HUES6 (cell line): ENCODE results near the gene EEIG1.

Experiments
- H3K27ac ChIP-seq: 2 replicates; pipeline ENCODE4 v1.7.0; 2013; ENCODE audit warnings: low read depth, mild to moderate bottlenecking, low read length, inconsistent platforms
- H3K27me3 ChIP-seq: 2 replicates; pipeline ENCODE4 v1.6.1; 2013; ENCODE audit warnings: low read length; ENCODE audit not compliant: control insufficient read depth, insufficient read depth
- H3K36me3 ChIP-seq: 2 replicates; pipeline ENCODE4 v1.6.1; 2013; ENCODE audit warnings: low read length; ENCODE audit not compliant: control insufficient read depth, insufficient read depth
- H3K4me1 ChIP-seq: 2 replicates; pipeline ENCODE4 v1.6.1; 2013; ENCODE audit warnings: low read length; ENCODE audit not compliant: control insufficient read depth, insufficient read depth
- H3K4me3 ChIP-seq: 2 replicates; pipeline ENCODE4 v1.5.1; 2013; ENCODE audit warnings: low read depth, low read length
- H3K9ac ChIP-seq: one replicate; pipeline ENCODE4 v1.6.1; 2013; ENCODE audit warnings: mild to moderate bottlenecking, low read length
- H3K9me3 ChIP-seq: 2 replicates; pipeline ENCODE4 v1.6.1; 2013; ENCODE audit warnings: low read depth, low read length; ENCODE audit not compliant: control insufficient read depth, insufficient read depth

EEIG1 gene

DNA sequence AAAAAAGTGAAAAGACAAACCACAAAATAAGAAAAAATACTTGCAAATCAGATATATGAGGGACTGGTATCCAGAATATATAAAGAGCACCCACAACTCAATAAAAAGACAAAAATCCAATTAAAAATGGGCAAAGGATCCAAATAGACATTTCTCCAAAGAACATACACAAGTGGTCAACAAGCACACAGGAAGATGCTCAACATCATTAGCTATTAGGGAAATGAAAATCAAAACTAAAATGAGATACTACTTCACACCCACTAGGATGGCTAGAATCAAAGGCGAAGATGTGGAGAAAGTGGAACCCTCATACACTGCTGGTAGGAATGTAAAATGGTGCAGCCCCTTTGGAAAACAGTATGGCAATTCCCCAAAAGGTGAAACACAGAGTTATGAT is 22.1 kb downstream of the EEIG1 start:
- Histone ChIP-seq H3K9ac (no peak overlapping the region), H3K36me3 (no peaks in the 10 kb centered on the region), H3K9me3 (no peaks in the 10 kb centered on the region), H3K4me3 (no peak overlapping the region), H3K27ac (no peak overlapping the region), H3K4me1 (peaks cover 33% of the 10 kb centered on the region), H3K27me3 (no peaks in the 10 kb centered on the region)

DNA sequence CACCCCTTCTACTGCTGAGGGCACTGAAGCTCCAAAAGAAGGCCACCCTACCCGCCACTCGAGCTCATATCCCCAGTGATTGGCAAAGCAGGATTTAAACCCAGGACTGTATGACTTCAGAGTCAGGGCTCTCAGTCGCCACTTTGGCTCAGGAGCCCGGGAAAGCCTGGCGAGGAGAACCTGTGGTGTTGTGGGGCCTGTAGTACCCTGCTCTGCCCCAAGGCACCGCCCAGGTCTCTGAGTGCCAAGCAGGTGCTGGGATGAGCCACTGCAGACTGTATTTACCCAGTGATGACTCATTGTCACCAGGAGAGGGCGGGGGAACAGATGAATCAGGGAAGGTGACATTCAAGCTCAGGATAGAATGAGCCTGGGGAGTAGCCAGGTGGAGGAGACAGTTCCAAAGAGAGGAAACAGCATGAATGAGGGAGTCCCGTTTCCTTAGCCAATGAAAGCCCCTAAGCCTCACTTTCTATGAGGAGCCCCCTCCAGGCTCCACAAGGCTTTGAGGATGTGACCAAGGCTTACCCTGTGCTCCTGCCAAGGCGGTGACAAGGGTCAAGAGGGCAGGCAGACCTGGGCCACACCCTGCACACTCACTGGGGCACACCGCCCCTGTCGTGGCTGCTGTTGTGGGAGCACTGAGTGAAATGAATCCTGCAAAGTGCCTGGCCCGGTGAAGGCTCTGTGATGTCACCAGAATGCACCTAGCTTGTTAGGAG is 25.3 kb downstream of the EEIG1 start:
- Histone ChIP-seq H3K4me3 (no peak overlapping the region), H3K27me3 (no peaks in the 10 kb centered on the region), H3K4me1 (peaks cover 17% of the 10 kb centered on the region), H3K27ac (no peak overlapping the region), H3K9me3 (no peaks in the 10 kb centered on the region), H3K9ac (no peak overlapping the region), H3K36me3 (no peaks in the 10 kb centered on the region)

- Histone ChIP-seq H3K4me1 (peaks cover 13% of the 10 kb centered on the region), H3K4me3 (no peak overlapping the region), H3K27ac (no peak overlapping the region), H3K36me3 (no peaks in the 10 kb centered on the region), H3K9me3 (no peaks in the 10 kb centered on the region), H3K9ac (no peak overlapping the region), H3K27me3 (no peaks in the 10 kb centered on the region)
Measured at GRCh38 chr9:127954831-127955293, 25.9 kb downstream of the EEIG1 start.

DNA sequence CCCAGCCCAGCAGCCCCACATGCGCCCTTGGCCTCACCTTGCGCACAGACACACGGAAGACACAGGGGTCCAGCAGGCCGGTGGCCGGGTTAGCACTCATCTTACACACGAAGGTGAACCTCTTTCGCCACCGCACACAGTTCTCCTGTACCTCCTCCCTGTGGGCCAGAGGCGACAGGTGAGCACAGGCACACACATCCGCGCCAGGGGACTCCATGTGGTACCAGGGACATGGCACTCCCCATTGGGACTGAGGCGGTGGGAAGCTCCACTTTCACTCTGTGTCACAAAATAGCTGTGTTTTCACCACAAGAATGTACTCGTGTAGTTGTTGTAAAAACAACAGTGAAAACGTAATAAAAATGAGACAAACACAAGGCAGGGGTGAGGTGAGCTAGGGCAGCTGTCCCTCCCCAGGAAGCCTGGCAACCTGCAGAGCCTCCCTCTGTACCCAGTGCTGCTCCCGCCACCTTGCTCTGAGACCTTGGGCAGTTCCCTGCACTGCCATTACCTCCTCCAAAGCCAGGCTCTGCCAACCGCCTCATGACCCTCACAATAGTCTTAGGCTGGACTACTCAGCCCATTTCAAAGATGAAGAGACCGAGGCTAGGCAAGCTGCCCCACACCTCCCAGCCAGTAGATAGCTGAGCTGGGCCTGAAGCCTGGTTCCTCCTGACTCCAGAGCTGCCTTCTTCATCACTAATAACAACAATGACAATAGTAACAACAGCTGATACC is 26.9 kb downstream of the EEIG1 start:
- Histone ChIP-seq H3K36me3 (no peaks in the 10 kb centered on the region), H3K4me3 (no peak overlapping the region), H3K4me1 (peaks cover 13% of the 10 kb centered on the region), H3K9me3 (no peaks in the 10 kb centered on the region), H3K9ac (peak overlapping the region; percentile 25), H3K27me3 (no peaks in the 10 kb centered on the region), H3K27ac (no peak overlapping the region)

DNA sequence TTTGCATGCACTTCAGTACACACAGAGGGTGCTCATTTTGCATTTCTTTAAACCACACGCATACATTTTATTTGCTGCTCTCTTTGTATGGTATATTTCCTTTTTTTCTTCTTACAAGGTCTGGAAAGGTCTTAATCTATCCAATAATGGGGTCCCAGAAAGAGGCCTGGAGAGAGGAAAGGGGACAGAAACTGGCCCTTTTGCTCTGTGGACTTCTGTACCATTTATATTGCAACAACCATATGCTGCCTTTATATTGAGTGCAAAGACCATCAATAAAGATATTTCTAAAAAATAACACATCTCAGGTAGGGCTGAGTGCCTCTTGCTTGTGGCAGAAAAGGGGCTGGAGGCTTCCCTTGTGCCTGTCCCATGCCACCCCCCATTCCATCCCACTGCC is 27.6 kb downstream of the EEIG1 start:
- H3K9ac ChIP-seq, result no peak overlapping the region
- no peaks in the 10 kb centered on the region for H3K27me3 ChIP-seq
- H3K9me3 ChIP-seq, result no peaks in the 10 kb centered on the region
- H3K36me3 ChIP-seq, result peaks cover 7% of the 10 kb centered on the region
- H3K4me3 ChIP-seq, result no peak overlapping the region
- no peak overlapping the region for H3K27ac ChIP-seq
- peaks cover 13% of the 10 kb centered on the region for H3K4me1 ChIP-seq

GRCh38 chr9:127950513-127951289 is 30.1 kb downstream of the EEIG1 start:
- Histone ChIP-seq H3K9me3 (no peaks in the 10 kb centered on the region), H3K27me3 (no peaks in the 10 kb centered on the region), H3K9ac (no peak overlapping the region), H3K4me3 (no peak overlapping the region), H3K4me1 (peaks cover 9% of the 10 kb centered on the region), H3K36me3 (peaks cover 13% of the 10 kb centered on the region), H3K27ac (no peak overlapping the region)

- H3K4me3 ChIP-seq, result no peak overlapping the region
- no peak overlapping the region for H3K9ac ChIP-seq
- no peak overlapping the region for H3K27ac ChIP-seq
- peaks cover 20% of the 10 kb centered on the region for H3K36me3 ChIP-seq
- no peaks in the 10 kb centered on the region for H3K27me3 ChIP-seq
- H3K9me3 ChIP-seq, result no peaks in the 10 kb centered on the region
- peaks cover 3% of the 10 kb centered on the region; the same call in 1 of the 2 replicates for H3K4me1 ChIP-seq
Measured at GRCh38 chr9:127949827-127950512, 30.8 kb downstream of the EEIG1 start.

GRCh38 chr9:127947841-127948710 is 32.7 kb downstream of the EEIG1 start:
- Histone ChIP-seq H3K4me1 (peaks cover 3% of the 10 kb centered on the region), H3K9ac (no peak overlapping the region), H3K4me3 (no peak overlapping the region), H3K36me3 (peaks cover 35% of the 10 kb centered on the region), H3K27ac (peak overlapping the region; percentile 6; the same call in 1 of the 2 replicates), H3K9me3 (no peaks in the 10 kb centered on the region), H3K27me3 (no peaks in the 10 kb centered on the region)

DNA sequence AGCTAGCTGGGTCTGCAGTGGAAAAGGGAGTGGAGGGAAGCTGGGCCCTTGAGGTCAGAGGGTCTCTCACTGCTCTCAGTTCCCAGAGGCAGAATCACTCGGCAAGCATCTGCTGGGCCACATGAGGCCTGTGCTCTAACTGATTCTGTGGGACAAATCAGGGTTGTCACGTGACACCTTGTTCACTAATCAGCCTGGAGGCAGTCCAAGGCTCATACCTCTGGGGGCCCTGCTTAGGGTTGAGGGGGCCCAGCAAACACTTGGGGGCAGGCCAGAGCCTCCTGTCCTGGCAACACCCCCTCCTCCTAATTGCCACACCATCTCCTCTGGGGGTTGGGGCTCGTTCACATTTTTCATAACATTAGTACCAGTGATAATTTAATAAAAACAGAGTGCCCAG is 34.1 kb downstream of the EEIG1 start:
- H3K4me1 ChIP-seq, result peaks cover 6% of the 10 kb centered on the region
- no peak overlapping the region for H3K9ac ChIP-seq
- peaks cover 49% of the 10 kb centered on the region for H3K36me3 ChIP-seq
- H3K27ac ChIP-seq, result no peak overlapping the region
- no peak overlapping the region for H3K4me3 ChIP-seq
- H3K27me3 ChIP-seq, result no peaks in the 10 kb centered on the region
- no peaks in the 10 kb centered on the region for H3K9me3 ChIP-seq

GRCh38 chr9:127945942-127946341 is 34.8 kb downstream of the EEIG1 start:
- Histone ChIP-seq H3K4me1 (peaks cover 6% of the 10 kb centered on the region), H3K9ac (no peak overlapping the region), H3K27ac (no peak overlapping the region), H3K27me3 (no peaks in the 10 kb centered on the region), H3K4me3 (no peak overlapping the region), H3K36me3 (peaks cover 49% of the 10 kb centered on the region), H3K9me3 (no peaks in the 10 kb centered on the region)
